Tibial artery (tissue), 4 donors: ENCODE results near the gene EHD4.

ENCODE experiments used
- DNase-seq, 2 donors: peaks; one replicate each; pipeline ENCODE4 v3.0.0-alpha.2; 2019
- H3K27ac ChIP-seq, 2 donors: fragments of 200-600 bp; sonication (generic) in 1 of 2; 1 replicate in 1 of 2; 2 replicates in 1 of 2; pipeline ENCODE4 v1.5.1; 2018 to 2019; ENCODE audit warnings: mild to moderate bottlenecking in 1 of 2
- H3K27me3 ChIP-seq, 2 donors: fragments of 200-600 bp; sonication (generic) in 1 of 2; one replicate each; pipeline versions ENCODE4 v1.5.1 to v1.6.0; 2016 to 2019
- H3K36me3 ChIP-seq, 3 donors: fragments of 200-600 bp; sonication (generic) in 2 of 3; one replicate each; pipeline ENCODE4 v1.5.1; 2016 to 2019; ENCODE audit warnings: mild to moderate bottlenecking in 2 of 3
- H3K4me1 ChIP-seq, 4 donors: fragments of 200-600 bp; sonication (generic) in 2 of 4; 1 replicate in 3 of 4; 2 replicates in 1 of 4; pipeline ENCODE4 v1.5.1; 2016 to 2019
- H3K4me3 ChIP-seq, 2 donors: fragments of 200-600 bp; sonication (generic) in 1 of 2; 1 replicate in 1 of 2; 2 replicates in 1 of 2; pipeline ENCODE4 v1.5.1; 2018 to 2019; ENCODE audit warnings: mild to moderate bottlenecking in 2 of 2
- H3K9me3 ChIP-seq, 3 donors: fragments of 200-600 bp; sonication (generic) in 1 of 3; one replicate each; pipeline ENCODE4 v1.5.1; 2016 to 2019
- CTCF ChIP-seq, 2 experiments: fragments of 200-600 bp in 1 of 2; fragments of 450-650 bp in 1 of 2; IDR thresholded peaks; one replicate each; pipeline ENCODE4 v1.5.1; 2017 to 2019; ENCODE audit warnings: antibody characterized with exemption in 2 of 2, mild to moderate bottlenecking in 1 of 2, moderate library complexity in 1 of 2
- intact Hi-C: fragments of 100-400 bp; cut with DNase I; formaldehyde crosslinking; loops from one replicate; pipeline ENCODE4 v1.15.0; 2023; ENCODE audit warnings: low total_unique reads

EHD4 gene

GRCh38 chr15:41886741-41887140 is 85.6 kb downstream of the EHD4 start:
- intact Hi-C loops: no loop called here
- no peaks in the 10 kb centered on the region for H3K9me3 ChIP-seq
- TF ChIP-seq CTCF (IDR thresholded peaks at IDR 0.05): no peak
- no peak overlapping the region for H3K4me3 ChIP-seq
- H3K36me3 ChIP-seq: peaks cover 0 to 3% (median 0%) of the 10 kb centered on the region in 3 donors
- no peak for DNase-seq
- no peak overlapping the region for H3K27ac ChIP-seq
- peaks cover 0 to 8% of the 10 kb centered on the region in 2 donors for H3K27me3 ChIP-seq
- H3K4me1 ChIP-seq: peaks cover 0 to 16% (median 8%) of the 10 kb centered on the region in 4 donors

- intact Hi-C loops: no loop called here
- Histone ChIP-seq H3K27ac (no peak overlapping the region), H3K4me3 (no peak overlapping the region), H3K27me3 (peaks cover 0 to 12% of the 10 kb centered on the region in 2 donors), H3K36me3 (peaks cover 0 to 3% (median 0%) of the 10 kb centered on the region in 3 donors), H3K9me3 (no peaks in the 10 kb centered on the region), H3K4me1 (peaks cover 0 to 20% (median 12%) of the 10 kb centered on the region in 4 donors)
- no peak for DNase-seq
- TF ChIP-seq CTCF (IDR thresholded peaks at IDR 0.05): no peak
These were observed 86.5 kb downstream of the EHD4 start for GRCh38 chr15:41885841-41886240.

- Histone ChIP-seq H3K4me3 (no peak overlapping the region), H3K36me3 (peaks cover 0 to 3% (median 0%) of the 10 kb centered on the region in 3 donors), H3K4me1 (peaks cover 0 to 20% (median 12%) of the 10 kb centered on the region in 4 donors), H3K9me3 (no peaks in the 10 kb centered on the region), H3K27ac (no peak overlapping the region), H3K27me3 (peaks cover 0 to 14% of the 10 kb centered on the region in 2 donors)
- no peak for DNase-seq
- no peak for TF ChIP-seq CTCF (IDR thresholded peaks at IDR 0.05)
- intact Hi-C loops: no loop called here
These were observed 87.0 kb downstream of the EHD4 start for GRCh38 chr15:41885321-41885720.

GRCh38 chr15:41884458-41884857 is 87.9 kb downstream of the EHD4 start:
- no peak for TF ChIP-seq CTCF (IDR thresholded peaks at IDR 0.05)
- peaks cover 0 to 3% (median 0%) of the 10 kb centered on the region in 3 donors for H3K36me3 ChIP-seq
- intact Hi-C loops: no loop called here
- H3K27me3 ChIP-seq: peaks cover 0 to 20% of the 10 kb centered on the region in 2 donors
- peaks cover 0 to 20% (median 12%) of the 10 kb centered on the region in 4 donors for H3K4me1 ChIP-seq
- no peak overlapping the region for H3K4me3 ChIP-seq
- no peak for DNase-seq
- H3K27ac ChIP-seq: no peak overlapping the region
- no peaks in the 10 kb centered on the region for H3K9me3 ChIP-seq

- H3K36me3 ChIP-seq: peaks cover 0 to 3% (median 0%) of the 10 kb centered on the region in 3 donors
- intact Hi-C loops: no loop called here
- no peak for DNase-seq
- H3K27me3 ChIP-seq: peaks cover 0 to 23% of the 10 kb centered on the region in 2 donors
- no peak overlapping the region for H3K27ac ChIP-seq
- H3K4me3 ChIP-seq: no peak overlapping the region
- TF ChIP-seq CTCF (IDR thresholded peaks at IDR 0.05): no peak
- peaks cover 0 to 20% (median 12%) of the 10 kb centered on the region in 4 donors for H3K4me1 ChIP-seq
- no peaks in the 10 kb centered on the region for H3K9me3 ChIP-seq
These were observed 88.9 kb downstream of the EHD4 start for GRCh38 chr15:41883484-41883825.
